HAP-1 (cell line): ENCODE results near the gene HOPX.
"Not testable (repeated sequence)": the region's sequence is repeated elsewhere in the genome, so short reads cannot be mapped to it uniquely, and the experiment has no call there.

ENCODE experiments used
- DNase-seq, 2 experiments: peaks; one replicate each; pipeline ENCODE4 v3.0.0-alpha.2; 2016 to 2020; ENCODE audit warnings: low spot score in 2 of 2
- H3K27me3 ChIP-seq: fragments of 250-450 bp; sonication (Bioruptor Pico); 2 replicates; pipeline ENCODE4 v1.5.1; 2020; ENCODE audit warnings: low read depth, mild to moderate bottlenecking, moderate library complexity
- H3K36me3 ChIP-seq: fragments of 250-450 bp; sonication (Bioruptor Pico); replicated peaks from 2 replicates; pipeline ENCODE4 v1.5.1; 2020; ENCODE audit warnings: mild to moderate bottlenecking
- H3K4me1 ChIP-seq: fragments of 250-450 bp; sonication (Bioruptor Pico); 2 replicates; pipeline ENCODE4 v1.5.1; 2020; ENCODE audit warnings: mild to moderate bottlenecking
- H3K4me3 ChIP-seq: fragments of 250-450 bp; sonication (Bioruptor Pico); 2 replicates; pipeline ENCODE4 v1.5.1; 2020; ENCODE audit warnings: mild to moderate bottlenecking, moderate library complexity
- H3K9me3 ChIP-seq: fragments of 250-450 bp; sonication (Bioruptor Pico); 2 replicates; pipeline ENCODE4 v1.5.1; 2020; ENCODE audit warnings: mild to moderate bottlenecking, moderate library complexity
- in situ Hi-C: fragments of 300-500 bp; cut with MboI; formaldehyde crosslinking; loops from 3 replicates; pipeline ENCODE4 v1.14.3; 2020; ENCODE audit warnings: low sequenced_read_pairs, inconsistent platforms, mixed read lengths

The HOPX gene

GRCh38 chr4:56641494-56642051, 39.5 kb downstream of the HOPX start:
- H3K9me3 ChIP-seq, result no peaks in the 10 kb centered on the region
- in situ Hi-C loops, result no loop called here
- no peak for DNase-seq
- H3K4me1 ChIP-seq, result no peaks in the 10 kb centered on the region
- H3K4me3 ChIP-seq, result no peak overlapping the region
- no peaks in the 10 kb centered on the region for H3K27me3 ChIP-seq
- H3K36me3 ChIP-seq, result no peaks in the 10 kb centered on the region

GRCh38 chr4:56640621-56641493, 40.2 kb downstream of the HOPX start:
- Histone ChIP-seq H3K4me1 (no peaks in the 10 kb centered on the region), H3K9me3 (no peaks in the 10 kb centered on the region), H3K36me3 (no peaks in the 10 kb centered on the region), H3K27me3 (no peaks in the 10 kb centered on the region), H3K4me3 (no peak overlapping the region)
- in situ Hi-C loops, result no loop called here
- DNase-seq, result no peak

- Histone ChIP-seq H3K27me3 (no peaks in the 10 kb centered on the region), H3K9me3 (no peaks in the 10 kb centered on the region), H3K4me3 (no peak overlapping the region), H3K4me1 (no peaks in the 10 kb centered on the region), H3K36me3 (no peaks in the 10 kb centered on the region)
- in situ Hi-C loops, result no loop called here
- DNase-seq, result no peak
Observed at GRCh38 chr4:56637791-56638190, 43.3 kb downstream of the HOPX start.

GRCh38 chr4:56637154-56637553, 43.9 kb downstream of the HOPX start:
- H3K4me1 ChIP-seq, result no peaks in the 10 kb centered on the region
- H3K4me3 ChIP-seq, result no peak overlapping the region
- no peak for DNase-seq
- no peaks in the 10 kb centered on the region for H3K36me3 ChIP-seq
- H3K27me3 ChIP-seq, result no peaks in the 10 kb centered on the region
- H3K9me3 ChIP-seq, result no peaks in the 10 kb centered on the region
- in situ Hi-C loops, result no loop called here

- H3K27me3 ChIP-seq, in situ Hi-C loops, H3K4me1 ChIP-seq, H3K4me3 ChIP-seq, H3K9me3 ChIP-seq, H3K36me3 ChIP-seq, DNase-seq: not testable (repeated sequence)
Observed at GRCh38 chr4:56634954-56635353, 46.1 kb downstream of the HOPX start.

GRCh38 chr4:56633486-56633885, 47.6 kb downstream of the HOPX start:
- no peaks in the 10 kb centered on the region for H3K36me3 ChIP-seq
- no peak overlapping the region for H3K4me3 ChIP-seq
- no peaks in the 10 kb centered on the region for H3K27me3 ChIP-seq
- DNase-seq, result no peak
- H3K4me1 ChIP-seq, result no peaks in the 10 kb centered on the region
- in situ Hi-C loops, result no loop called here
- H3K9me3 ChIP-seq, result no peaks in the 10 kb centered on the region

GRCh38 chr4:56630876-56631666, 50.0 kb downstream of the HOPX start:
- H3K9me3 ChIP-seq, result no peaks in the 10 kb centered on the region; the same call in 1 of the 2 replicates
- H3K4me3 ChIP-seq, result no peak overlapping the region
- no peaks in the 10 kb centered on the region for H3K4me1 ChIP-seq
- no peaks in the 10 kb centered on the region for H3K27me3 ChIP-seq
- DNase-seq, result no peak
- in situ Hi-C loops, result no loop called here
- no peaks in the 10 kb centered on the region for H3K36me3 ChIP-seq

GRCh38 chr4:56628592-56628991, 52.5 kb downstream of the HOPX start:
- no peak overlapping the region for H3K4me3 ChIP-seq
- H3K27me3 ChIP-seq, result no peaks in the 10 kb centered on the region
- H3K36me3 ChIP-seq, result no peaks in the 10 kb centered on the region
- in situ Hi-C loops, result no loop called here
- no peak for DNase-seq
- peaks cover 2% of the 10 kb centered on the region for H3K9me3 ChIP-seq
- no peaks in the 10 kb centered on the region for H3K4me1 ChIP-seq

GRCh38 chr4:56627985-56628384, 53.1 kb downstream of the HOPX start:
- in situ Hi-C loops, result no loop called here
- no peak for DNase-seq
- Histone ChIP-seq H3K27me3 (no peaks in the 10 kb centered on the region), H3K4me1 (no peaks in the 10 kb centered on the region), H3K4me3 (no peak overlapping the region), H3K36me3 (no peaks in the 10 kb centered on the region), H3K9me3 (peaks cover 2% of the 10 kb centered on the region)

GRCh38 chr4:56627375-56627774, 53.7 kb downstream of the HOPX start:
- Histone ChIP-seq H3K36me3 (no peaks in the 10 kb centered on the region), H3K4me3 (no peak overlapping the region), H3K27me3 (no peaks in the 10 kb centered on the region), H3K9me3 (peaks cover 2% of the 10 kb centered on the region), H3K4me1 (no peaks in the 10 kb centered on the region)
- in situ Hi-C loops, result no loop called here
- DNase-seq, result no peak

GRCh38 chr4:56626963-56627362, 54.1 kb downstream of the HOPX start:
- DNase-seq, result no peak
- Histone ChIP-seq H3K9me3 (peaks cover 2% of the 10 kb centered on the region), H3K4me3 (no peak overlapping the region), H3K27me3 (no peaks in the 10 kb centered on the region), H3K4me1 (no peaks in the 10 kb centered on the region), H3K36me3 (no peaks in the 10 kb centered on the region)
- in situ Hi-C loops, result no loop called here

- Histone ChIP-seq H3K9me3 (peaks cover 2% of the 10 kb centered on the region), H3K4me3 (no peak overlapping the region), H3K4me1 (no peaks in the 10 kb centered on the region), H3K27me3 (no peaks in the 10 kb centered on the region), H3K36me3 (no peaks in the 10 kb centered on the region)
- in situ Hi-C loops, result no loop called here
- DNase-seq, result no peak
Observed at GRCh38 chr4:56626420-56626819, 54.7 kb downstream of the HOPX start.

- peaks cover 2% of the 10 kb centered on the region; the same call in 1 of the 2 replicates for H3K9me3 ChIP-seq
- no peak for DNase-seq
- H3K27me3 ChIP-seq, result no peaks in the 10 kb centered on the region
- in situ Hi-C loops, result no loop called here
- H3K36me3 ChIP-seq, result no peaks in the 10 kb centered on the region
- H3K4me1 ChIP-seq, result no peaks in the 10 kb centered on the region
- no peak overlapping the region for H3K4me3 ChIP-seq
Observed at GRCh38 chr4:56622176-56622575, 58.9 kb downstream of the HOPX start.

- Histone ChIP-seq H3K4me3 (no peak overlapping the region), H3K36me3 (no peaks in the 10 kb centered on the region), H3K4me1 (no peaks in the 10 kb centered on the region), H3K27me3 (no peaks in the 10 kb centered on the region; the same call in 1 of the 2 replicates), H3K9me3 (no peaks in the 10 kb centered on the region)
- in situ Hi-C loops, result no loop called here
- no peak for DNase-seq
Observed at GRCh38 chr4:56619816-56620215, 61.3 kb downstream of the HOPX start.
